A549 treated with AZD2906 at 1 μM for 4 hours (cell line): ENCODE measurements around the gene PRAMEF10. TPM values are rescaled to one million over a fixed set of nuclear protein-coding genes. Genes with fewer than 3 reads are reported as not detected.

Experiments
- total RNA-seq: library from RNA; stranded (reverse); fragments of 200-300 nt; extraction: Qiagen RNA extraction; gene quantifications from 5 replicates; pipeline ENCODE4 v1.2.3, GENCODE V29; 2022

PRAMEF10 gene
- not detected in 5 replicates for total RNA-seq

GRCh38 chr1:12898170-12898569, at the start of gene PRAMEF10:
Gene PRAMEF10, minus strand, starts transcription at chr1:12898270. Its CDS starts 2,423 bp downstream, at chr1:12895847.

GRCh38 chr1:12947480-12947879, 49.4 kb upstream of the PRAMEF10 start, which contains the start of gene PRAMEF6:
Gene PRAMEF6, minus strand, starts transcription at chr1:12947580. Its CDS starts 5,062 bp downstream, at chr1:12942518.

GRCh38 chr1:12916310-12916709, 18.2 kb upstream of the PRAMEF10 start, which contains the start of gene PRAMEF7:
Gene PRAMEF7, plus strand, starts transcription at chr1:12916610. Its CDS starts 1,083 bp downstream, at chr1:12917693.

GRCh38 chr1:12886101-12886500, 12.0 kb downstream of the PRAMEF10 start, which contains the start of gene PRAMEF4:
Gene PRAMEF4, minus strand, starts transcription at chr1:12886201. Its CDS starts 2,807 bp downstream, at chr1:12883394.

GRCh38 chr1:12856786-12857185, 41.3 kb downstream of the PRAMEF10 start, which contains the start of gene PRAMEF2:
Gene PRAMEF2, plus strand, starts transcription at chr1:12857086. Its CDS starts 1,924 bp downstream, at chr1:12859010.

GRCh38 chr1:12848620-12849019, 49.5 kb downstream of the PRAMEF10 start, which contains the start of gene HNRNPCL1:
Gene HNRNPCL1, minus strand, starts transcription at chr1:12848720. Its CDS starts 431 bp downstream, at chr1:12848289.

Other genes with a start within 250 kb of the PRAMEF10 start
- gene AADACL3, start 182.2 kb downstream of the PRAMEF10 start, total RNA-seq, result not detected in 5 replicates
- not detected in 5 replicates for gene CFAP107, start 152.1 kb downstream of the PRAMEF10 start, total RNA-seq
- not detected in 5 replicates for gene PRAMEF12, start 124.5 kb downstream of the PRAMEF10 start, total RNA-seq
- gene PRAMEF1, start 106.9 kb downstream of the PRAMEF10 start, total RNA-seq, result 0.07 to 0.14 TPM (median 0.07 TPM) in 3 of 5 replicates, not detected in the others
- gene PRAMEF11, start 66.9 kb downstream of the PRAMEF10 start, total RNA-seq, result not detected in 5 replicates
- not detected in 5 replicates for gene HNRNPCL1, start 49.5 kb downstream of the PRAMEF10 start, total RNA-seq
- gene PRAMEF2, start 41.2 kb downstream of the PRAMEF10 start, total RNA-seq, result 0.06 to 0.25 TPM (median 0.14 TPM) in 5 replicates
- 0.05 to 0.06 TPM in 2 of 5 replicates, not detected in the others for gene PRAMEF4, start 12.1 kb downstream of the PRAMEF10 start, total RNA-seq
- 0.06 TPM in 1 of 5 replicates, not detected in the others for gene PRAMEF7, start 18.3 kb upstream of the PRAMEF10 start, total RNA-seq
- not detected in 5 replicates for gene PRAMEF6, start 49.3 kb upstream of the PRAMEF10 start, total RNA-seq
- not detected in 5 replicates for gene PRAMEF27, start 158.3 kb upstream of the PRAMEF10 start, total RNA-seq
- not detected in 5 replicates for gene HNRNPCL3, start 162.5 kb upstream of the PRAMEF10 start, total RNA-seq
- gene PRAMEF25, start 172.5 kb upstream of the PRAMEF10 start, total RNA-seq, result not detected in 5 replicates
- gene HNRNPCL2, start 218.6 kb upstream of the PRAMEF10 start, total RNA-seq, result not detected in 5 replicates